ENCODE measurements around the gene LRRC26. TPM values are rescaled to one million over a fixed set of nuclear protein-coding genes. Genes with fewer than 3 reads are reported as not detected.
A peak's percentile ranks its signal among the peaks of the same experiment; 100 is the strongest.

The LRRC26 gene
- total and polyA plus RNA-seq, 2 of the 13 experiments (the other 11 are each of a cell fraction or from before 2014, with no cell fraction given), result not detected

GRCh38 chr9:137201205-137201868 is 31.5 kb upstream of the LRRC26 start (continued):
- TF ChIP-seq ZBTB40 (IDR thresholded peaks at IDR 0.05), result no peak
- TF ChIP-seq ZBTB40 (CRISPR knock-in tag; IDR thresholded peaks at IDR 0.05), result peak; percentile 25; the same call in 1 of the 2 replicates
- TF ChIP-seq TBX2 (CRISPR knock-in tag; IDR thresholded peaks at IDR 0.05; ENCODE audit: borderline replicate concordance), result peak; percentile 13; the same call in 1 of the 2 replicates
- no peak for TF ChIP-seq HNRNPUL1 (IDR thresholded peaks at IDR 0.05; ENCODE audit: low read depth, low read length)
- 0 out of 2 replicates have a peak, but pooled peaks have one; percentile 2 for TF ChIP-seq ZNF547 (CRISPR knock-in tag; IDR thresholded peaks at IDR 0.05)
- TF ChIP-seq MLX (CRISPR knock-in tag; IDR thresholded peaks at IDR 0.05), result no peak
- TF ChIP-seq SAFB2 (CRISPR knock-in tag; IDR thresholded peaks at IDR 0.05; ENCODE audit: borderline replicate concordance, low read depth), result no peak
- TF ChIP-seq ZNF160 (CRISPR knock-in tag; IDR thresholded peaks at IDR 0.05), result no peak
- peak; percentile 75; the same call in 1 of the 2 replicates for TF ChIP-seq ZNF839 (CRISPR knock-in tag; IDR thresholded peaks at IDR 0.05; ENCODE audit: borderline replicate concordance)
- no peak for TF ChIP-seq NPAS2 (CRISPR knock-in tag; IDR thresholded peaks at IDR 0.05; ENCODE audit: borderline replicate concordance)
- TF ChIP-seq ARNT (IDR thresholded peaks at IDR 0.05), result no peak
- TF ChIP-seq KMT2A (CRISPR knock-in tag; IDR thresholded peaks at IDR 0.05), result no peak; the same call in 1 of the 2 replicates
- TF ChIP-seq ZNF484 (CRISPR knock-in tag; IDR thresholded peaks at IDR 0.05; ENCODE audit: borderline replicate concordance, low read depth), result no peak
- no peak; the same call in 1 of the 2 replicates for TF ChIP-seq PITX1 (CRISPR knock-in tag; IDR thresholded peaks at IDR 0.05)
- no peak for TF ChIP-seq ZNF720 (CRISPR knock-in tag; IDR thresholded peaks at IDR 0.05)
- no peak for TF ChIP-seq ZNF773 (CRISPR knock-in tag; IDR thresholded peaks at IDR 0.05; ENCODE audit: borderline replicate concordance)
- TF ChIP-seq SOX6 (IDR thresholded peaks at IDR 0.05), result no peak
- peak; percentile 9; the same call in 1 of the 2 replicates for TF ChIP-seq SOX6 (CRISPR knock-in tag; IDR thresholded peaks at IDR 0.05)
- TF ChIP-seq RXRB (CRISPR knock-in tag; IDR thresholded peaks at IDR 0.05; ENCODE audit: borderline replicate concordance), result no peak
- peak; percentile 1; the same call in 1 of the 2 replicates for TF ChIP-seq MXD3 (CRISPR knock-in tag; IDR thresholded peaks at IDR 0.05)
- TF ChIP-seq MATR3 (CRISPR knock-in tag; IDR thresholded peaks at IDR 0.05), result no peak
- no peak for TF ChIP-seq ZNF570 (CRISPR knock-in tag; IDR thresholded peaks at IDR 0.05; ENCODE audit: borderline replicate concordance)

Data from HepG2 (cell line).